ENCODE results near the gene PTTG2.

- TF ChIP-seq CTCF (conservative IDR thresholded peaks at IDR 0.05; ENCODE audit: low read length) = no peak
- no peak for TF ChIP-seq EZH2phosphoT487 (IDR thresholded peaks at IDR 0.05; ENCODE audit: borderline replicate concordance)
Observed at GRCh38 chr4:37990731-37991245, 30.6 kb downstream of the PTTG2 start.

Data from Loucy (cell line).